Measurements from ENCODE around the gene HLCS. TPM values are rescaled to one million over a fixed set of nuclear protein-coding genes. Genes with fewer than 3 reads are reported as not detected.

The HLCS gene
- total and polyA plus RNA-seq, 2 donors from 2014 or later: 4.5 to 29.6 TPM

DNA sequence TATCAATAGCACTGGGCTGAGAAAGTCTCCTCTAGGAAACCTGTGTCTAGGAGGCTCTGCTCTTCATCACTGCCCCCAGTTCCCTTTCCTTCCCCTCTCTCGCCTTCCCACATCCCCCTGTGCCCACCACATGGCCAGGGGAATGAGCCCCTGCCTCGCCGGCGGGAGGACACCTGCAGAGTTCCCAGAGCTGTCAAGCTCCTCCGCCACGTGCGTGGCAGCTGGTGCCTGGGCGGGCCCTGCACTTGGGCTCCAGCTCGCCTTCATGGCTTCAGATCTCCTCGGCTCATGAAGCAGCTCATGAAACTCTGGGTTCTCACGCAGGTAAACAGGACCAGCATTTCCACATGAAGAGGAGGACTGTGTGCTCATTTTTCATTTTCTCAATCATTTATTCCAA lies 204.8 kb downstream of the HLCS start:
- no peaks in the 10 kb centered on the region for H3K36me3 ChIP-seq (ENCODE audit: control insufficient read depth in 2 of 3, insufficient read depth in 3 of 3, low read length in 3 of 3)
- H3K9ac ChIP-seq (ENCODE audit: low read length in 3 of 3): no peak overlapping the region
- H3K9me3 ChIP-seq (ENCODE audit: control insufficient read depth in 2 of 3, insufficient read depth in 1 of 3, low read length in 3 of 3): no peaks in the 10 kb centered on the region
- FAIRE-seq (no peak), DNase-seq (no peak)
- TF ChIP-seq, protein P1, sequence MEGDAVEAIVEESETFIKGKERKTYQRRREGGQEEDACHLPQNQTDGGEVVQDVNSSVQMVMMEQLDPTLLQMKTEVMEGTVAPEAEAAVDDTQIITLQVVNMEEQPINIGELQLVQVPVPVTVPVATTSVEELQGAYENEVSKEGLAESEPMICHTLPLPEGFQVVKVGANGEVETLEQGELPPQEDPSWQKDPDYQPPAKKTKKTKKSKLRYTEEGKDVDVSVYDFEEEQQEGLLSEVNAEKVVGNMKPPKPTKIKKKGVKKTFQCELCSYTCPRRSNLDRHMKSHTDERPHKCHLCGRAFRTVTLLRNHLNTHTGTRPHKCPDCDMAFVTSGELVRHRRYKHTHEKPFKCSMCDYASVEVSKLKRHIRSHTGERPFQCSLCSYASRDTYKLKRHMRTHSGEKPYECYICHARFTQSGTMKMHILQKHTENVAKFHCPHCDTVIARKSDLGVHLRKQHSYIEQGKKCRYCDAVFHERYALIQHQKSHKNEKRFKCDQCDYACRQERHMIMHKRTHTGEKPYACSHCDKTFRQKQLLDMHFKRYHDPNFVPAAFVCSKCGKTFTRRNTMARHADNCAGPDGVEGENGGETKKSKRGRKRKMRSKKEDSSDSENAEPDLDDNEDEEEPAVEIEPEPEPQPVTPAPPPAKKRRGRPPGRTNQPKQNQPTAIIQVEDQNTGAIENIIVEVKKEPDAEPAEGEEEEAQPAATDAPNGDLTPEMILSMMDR (IDR thresholded peaks at IDR 0.05; ENCODE audit: borderline replicate concordance, extremely low read depth, insufficient read depth): no peak
- no peak overlapping the region for H3K27ac ChIP-seq (ENCODE audit: low read depth in 2 of 2, low read length in 2 of 2)
- no peaks in the 10 kb centered on the region for H3K4me1 ChIP-seq (ENCODE audit: control insufficient read depth in 2 of 3, insufficient read depth in 2 of 3, low read depth in 1 of 3, low read length in 3 of 3)
- H3K4me3 ChIP-seq (ENCODE audit: low read length in 3 of 3): no peak overlapping the region
- intact Hi-C loops (cut with DNase I): no loop called here
- H3K27me3 ChIP-seq (ENCODE audit: control insufficient read depth, insufficient read depth, low read length): no peaks in the 10 kb centered on the region

GRCh38 chr21:36759348-36760083 lies 207.0 kb downstream of the HLCS start:
- no peaks in the 10 kb centered on the region for H3K9me3 ChIP-seq (ENCODE audit: control insufficient read depth in 2 of 3, insufficient read depth in 1 of 3, low read length in 3 of 3)
- H3K36me3 ChIP-seq (ENCODE audit: control insufficient read depth in 2 of 3, insufficient read depth in 3 of 3, low read length in 3 of 3): no peaks in the 10 kb centered on the region
- TF ChIP-seq, protein P1 (IDR thresholded peaks at IDR 0.05; ENCODE audit: borderline replicate concordance, extremely low read depth, insufficient read depth): no peak
- FAIRE-seq (no peak), DNase-seq (peak in 2 of 5 donors; percentile 71 to 78)
- H3K9ac ChIP-seq (ENCODE audit: low read length in 3 of 3): no peak overlapping the region
- H3K4me3 ChIP-seq (ENCODE audit: low read length in 3 of 3): no peak overlapping the region
- intact Hi-C loops (cut with DNase I): no loop called here
- H3K27ac ChIP-seq (ENCODE audit: low read depth in 2 of 2, low read length in 2 of 2): no peak overlapping the region
- no peaks in the 10 kb centered on the region for H3K27me3 ChIP-seq (ENCODE audit: control insufficient read depth, insufficient read depth, low read length)
- no peaks in the 10 kb centered on the region for H3K4me1 ChIP-seq (ENCODE audit: control insufficient read depth in 2 of 3, insufficient read depth in 2 of 3, low read depth in 1 of 3, low read length in 3 of 3)

- DNase-seq: no peak
- Histone ChIP-seq H3K27ac (ENCODE audit: low read depth in 2 of 2, low read length in 2 of 2) (no peak overlapping the region), H3K9ac (ENCODE audit: low read length in 3 of 3) (no peak overlapping the region), H3K4me3 (ENCODE audit: low read length in 3 of 3) (no peak overlapping the region), H3K9me3 (ENCODE audit: control insufficient read depth in 2 of 3, insufficient read depth in 1 of 3, low read length in 3 of 3) (no peaks in the 10 kb centered on the region), H3K4me1 (ENCODE audit: control insufficient read depth in 2 of 3, insufficient read depth in 2 of 3, low read depth in 1 of 3, low read length in 3 of 3) (no peaks in the 10 kb centered on the region), H3K27me3 (ENCODE audit: control insufficient read depth, insufficient read depth, low read length) (no peaks in the 10 kb centered on the region), H3K36me3 (ENCODE audit: control insufficient read depth in 2 of 3, insufficient read depth in 3 of 3, low read length in 3 of 3) (no peaks in the 10 kb centered on the region)
- TF ChIP-seq, protein P1 (IDR thresholded peaks at IDR 0.05; ENCODE audit: borderline replicate concordance, extremely low read depth, insufficient read depth): no peak
- FAIRE-seq: no peak
- intact Hi-C loops (cut with DNase I): no loop called here
Measured at GRCh38 chr21:36757196-36757595, 209.3 kb downstream of the HLCS start.
